HK-2 (cell line): Measurements from ENCODE around the gene RTN4.
"Not testable (repeated sequence)": the region's sequence is repeated elsewhere in the genome, so short reads cannot be mapped to it uniquely, and the experiment has no call there.

Source experiments
- DNase-seq: peaks from one replicate; pipeline ENCODE4 v3.0.0-alpha.2; 2018; ENCODE audit not compliant: unreplicated experiment

RTN4 gene

GRCh38 chr2:55009277-55010060 lies 40.8 kb downstream of the RTN4 start:
- DNase-seq, result no peak

- DNase-seq, result no peak
These were observed 43.9 kb downstream of the RTN4 start for GRCh38 chr2:55006306-55006705.

GRCh38 chr2:55003706-55004639 lies 46.3 kb downstream of the RTN4 start:
- DNase-seq, result no peak

- no peak for DNase-seq
These were observed 48.5 kb downstream of the RTN4 start for GRCh38 chr2:55001716-55002115.

GRCh38 chr2:55000341-55000740 lies 49.9 kb downstream of the RTN4 start:
- no peak for DNase-seq

- DNase-seq, result no peak
These were observed 51.1 kb downstream of the RTN4 start for GRCh38 chr2:54999182-54999581.

GRCh38 chr2:54997826-54998225 lies 52.4 kb downstream of the RTN4 start:
- DNase-seq, result no peak

- DNase-seq, result no peak
These were observed 54.7 kb downstream of the RTN4 start for GRCh38 chr2:54995553-54995952.

- DNase-seq, result not testable (repeated sequence)
These were observed 59.6 kb downstream of the RTN4 start for GRCh38 chr2:54990694-54991093.

GRCh38 chr2:54988612-54989011 lies 61.6 kb downstream of the RTN4 start:
- no peak for DNase-seq

- DNase-seq, result no peak
These were observed 64.0 kb downstream of the RTN4 start for GRCh38 chr2:54986264-54986663.

- no peak for DNase-seq
These were observed 65.8 kb downstream of the RTN4 start for GRCh38 chr2:54984476-54984875.

GRCh38 chr2:54983345-54984220 lies 66.7 kb downstream of the RTN4 start:
- no peak for DNase-seq

GRCh38 chr2:54981385-54981784 lies 68.9 kb downstream of the RTN4 start:
- DNase-seq, result no peak

- DNase-seq, result no peak
These were observed 70.8 kb downstream of the RTN4 start for GRCh38 chr2:54979321-54980044.

GRCh38 chr2:54977149-54977548 lies 73.1 kb downstream of the RTN4 start:
- DNase-seq, result no peak

GRCh38 chr2:54975598-54976492 lies 74.4 kb downstream of the RTN4 start:
- no peak for DNase-seq

GRCh38 chr2:54975175-54975574 lies 75.1 kb downstream of the RTN4 start:
- no peak for DNase-seq

- no peak for DNase-seq
These were observed 80.3 kb downstream of the RTN4 start for GRCh38 chr2:54969940-54970338.

- no peak for DNase-seq
These were observed 80.8 kb downstream of the RTN4 start for GRCh38 chr2:54969295-54969939.
